ENCODE results near the gene SPSB4.

- TF ChIP-seq POLR2A (IDR thresholded peaks at IDR 0.05) (no peak), CTCF (IDR thresholded peaks at IDR 0.05) (no peak), EP300 (IDR thresholded peaks at IDR 0.05) (no peak)
Measured at GRCh38 chr3:141153679-141153966, 102.5 kb downstream of the SPSB4 start.

Measured in ovary (tissue), 3 donors.